GM18870 (cell line): ENCODE data around the gene CCR1.

Experiments
- ATAC-seq: cut with Tn5 transposase; IDR thresholded peaks from one replicate; pipeline ENCODE4 v1.9.1; 2021; ENCODE audit warnings: moderate library complexity; ENCODE audit not compliant: unreplicated experiment

CCR1 gene

GRCh38 chr3:46208167-46208704 lies at the start of gene CCR1:
CCR1 (minus strand) TSS chr3:46208313; CDS start chr3:46204313, 4,000 bp downstream.
- ATAC-seq = no peak

GRCh38 chr3:46252980-46253379 lies 44.9 kb upstream of the CCR1 start:
- no peak for ATAC-seq

GRCh38 chr3:46245146-46245545 lies 37.0 kb upstream of the CCR1 start:
- ATAC-seq = no peak

- no peak for ATAC-seq
Measured at GRCh38 chr3:46243560-46243959, 35.4 kb upstream of the CCR1 start.

- ATAC-seq = no peak
Measured at GRCh38 chr3:46242120-46242519, 34.0 kb upstream of the CCR1 start, which contains the start of gene CCR3. CCR3 (plus strand) TSS chr3:46242460; CDS start chr3:46265159, 22,699 bp downstream.

- ATAC-seq = no peak
Measured at GRCh38 chr3:46239952-46240351, 31.8 kb upstream of the CCR1 start.

- ATAC-seq = no peak
Measured at GRCh38 chr3:46239301-46239938, 31.3 kb upstream of the CCR1 start.

GRCh38 chr3:46238386-46238785 lies 30.3 kb upstream of the CCR1 start:
- ATAC-seq = no peak

- no peak for ATAC-seq
Measured at GRCh38 chr3:46236294-46237054, 28.4 kb upstream of the CCR1 start.

- ATAC-seq = no peak
Measured at GRCh38 chr3:46235425-46235824, 27.3 kb upstream of the CCR1 start.

GRCh38 chr3:46233194-46233593 lies 25.1 kb upstream of the CCR1 start:
- ATAC-seq = no peak

GRCh38 chr3:46231323-46231722 lies 23.2 kb upstream of the CCR1 start:
- no peak for ATAC-seq

- no peak for ATAC-seq
Measured at GRCh38 chr3:46228260-46229242, 20.4 kb upstream of the CCR1 start.

GRCh38 chr3:46222435-46223161 lies 14.5 kb upstream of the CCR1 start:
- no peak for ATAC-seq

GRCh38 chr3:46221938-46222337 lies 13.8 kb upstream of the CCR1 start:
- ATAC-seq = no peak

GRCh38 chr3:46221391-46221790 lies 13.3 kb upstream of the CCR1 start:
- ATAC-seq = no peak

- no peak for ATAC-seq
Measured at GRCh38 chr3:46218196-46218709, 10.1 kb upstream of the CCR1 start.

GRCh38 chr3:46215810-46216414 lies 7.8 kb upstream of the CCR1 start:
- ATAC-seq = no peak

- no peak for ATAC-seq
Measured at GRCh38 chr3:46214751-46215352, 6.7 kb upstream of the CCR1 start.
